ENCODE measurements around the gene MPST. TPM values are rescaled to one million over a fixed set of nuclear protein-coding genes. Genes with fewer than 3 reads are reported as not detected.

MPST gene
- polyA plus RNA-seq, 1 donor, result 134 TPM

- Histone ChIP-seq H3K36me3 (ENCODE audit: control insufficient read depth, insufficient read depth, low read length) (no peaks in the 10 kb centered on the region), H3K27me3 (ENCODE audit: control insufficient read depth, insufficient read depth, low read length) (no peaks in the 10 kb centered on the region), H3K9me3 (ENCODE audit: control insufficient read depth, low read depth, low read length) (no peaks in the 10 kb centered on the region), H3K27ac (ENCODE audit: low read length) (peak overlapping the region; percentile 97), H3K4me3 (ENCODE audit: low read length) (no peak overlapping the region), H3K4me1 (ENCODE audit: control insufficient read depth, insufficient read depth, low read length) (peaks cover 45% of the 10 kb centered on the region)
- peak in 1 of 2 donors; percentile 63 for DNase-seq
- no CpG with 5 or more reads among the region's 9 CpGs for WGBS (ENCODE audit: insufficient coverage, low lambda C conversion rate)
Measured at GRCh38 chr22:37044634-37045625, 25.4 kb downstream of the MPST start.

GRCh38 chr22:37045958-37046357, 26.4 kb downstream of the MPST start:
- 78% methylated on average over 1 of the region's 4 CpGs for WGBS (ENCODE audit: insufficient coverage, low lambda C conversion rate)
- DNase-seq, result no peak

GRCh38 chr22:37046589-37046988, 27.0 kb downstream of the MPST start:
- Histone ChIP-seq H3K27me3 (ENCODE audit: control insufficient read depth, insufficient read depth, low read length) (no peaks in the 10 kb centered on the region), H3K36me3 (ENCODE audit: control insufficient read depth, insufficient read depth, low read length) (no peaks in the 10 kb centered on the region), H3K27ac (ENCODE audit: low read length) (no peak overlapping the region), H3K4me1 (ENCODE audit: control insufficient read depth, insufficient read depth, low read length) (peaks cover 34% of the 10 kb centered on the region), H3K9me3 (ENCODE audit: control insufficient read depth, low read depth, low read length) (no peaks in the 10 kb centered on the region), H3K4me3 (ENCODE audit: low read length) (no peak overlapping the region)
- no CpG with 5 or more reads among the region's 6 CpGs for WGBS (ENCODE audit: insufficient coverage, low lambda C conversion rate)
- no peak for DNase-seq

More at GRCh38 chr22:37045958-37046357, 26.4 kb downstream of the MPST start:
- Histone ChIP-seq H3K36me3 (ENCODE audit: control insufficient read depth, insufficient read depth, low read length) (no peaks in the 10 kb centered on the region), H3K4me3 (ENCODE audit: low read length) (no peak overlapping the region), H3K4me1 (ENCODE audit: control insufficient read depth, insufficient read depth, low read length) (peaks cover 38% of the 10 kb centered on the region), H3K27me3 (ENCODE audit: control insufficient read depth, insufficient read depth, low read length) (no peaks in the 10 kb centered on the region), H3K27ac (ENCODE audit: low read length) (no peak overlapping the region), H3K9me3 (ENCODE audit: control insufficient read depth, low read depth, low read length) (no peaks in the 10 kb centered on the region)

- no peak overlapping the region for H3K27ac ChIP-seq (ENCODE audit: low read length)
- WGBS (ENCODE audit: insufficient coverage, low lambda C conversion rate), result no CpG with 5 or more reads among the region's 7 CpGs
- H3K4me1 ChIP-seq (ENCODE audit: control insufficient read depth, insufficient read depth, low read length), result peaks cover 34% of the 10 kb centered on the region
- no peak for DNase-seq
- no peaks in the 10 kb centered on the region for H3K9me3 ChIP-seq (ENCODE audit: control insufficient read depth, low read depth, low read length)
- H3K4me3 ChIP-seq (ENCODE audit: low read length), result no peak overlapping the region
- no peaks in the 10 kb centered on the region for H3K36me3 ChIP-seq (ENCODE audit: control insufficient read depth, insufficient read depth, low read length)
- H3K27me3 ChIP-seq (ENCODE audit: control insufficient read depth, insufficient read depth, low read length), result no peaks in the 10 kb centered on the region
Measured at GRCh38 chr22:37047006-37047405, 27.5 kb downstream of the MPST start.

DNA sequence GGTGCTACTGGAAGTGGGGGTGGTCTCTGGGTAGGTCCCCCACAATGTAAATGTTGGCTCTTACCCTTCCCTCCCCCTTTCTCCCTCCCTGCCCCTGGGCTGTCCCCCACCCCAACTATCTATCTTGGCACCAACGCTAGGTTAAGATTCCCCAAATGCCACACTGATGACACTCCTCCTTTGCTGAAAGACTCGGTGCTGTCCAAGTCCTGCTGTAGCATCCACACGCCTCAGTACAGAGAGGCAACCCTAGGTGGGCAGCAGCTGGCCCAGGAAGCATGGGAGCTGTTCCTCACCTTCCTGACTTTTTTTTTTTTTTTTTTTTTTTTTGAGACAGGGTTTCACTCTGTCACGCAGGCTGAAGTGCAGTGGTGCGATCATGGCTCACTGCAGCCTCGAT, 28.6 kb downstream of the MPST start:
- no peaks in the 10 kb centered on the region for H3K36me3 ChIP-seq (ENCODE audit: control insufficient read depth, insufficient read depth, low read length)
- no peak for DNase-seq
- H3K27ac ChIP-seq (ENCODE audit: low read length), result no peak overlapping the region
- WGBS (ENCODE audit: insufficient coverage, low lambda C conversion rate), result no CpG with 5 or more reads among the region's 6 CpGs
- peaks cover 30% of the 10 kb centered on the region for H3K4me1 ChIP-seq (ENCODE audit: control insufficient read depth, insufficient read depth, low read length)
- H3K4me3 ChIP-seq (ENCODE audit: low read length), result no peak overlapping the region
- no peaks in the 10 kb centered on the region for H3K27me3 ChIP-seq (ENCODE audit: control insufficient read depth, insufficient read depth, low read length)
- no peaks in the 10 kb centered on the region for H3K9me3 ChIP-seq (ENCODE audit: control insufficient read depth, low read depth, low read length)

GRCh38 chr22:37049224-37049623, 29.7 kb downstream of the MPST start:
- no peaks in the 10 kb centered on the region for H3K9me3 ChIP-seq (ENCODE audit: control insufficient read depth, low read depth, low read length)
- no peaks in the 10 kb centered on the region for H3K36me3 ChIP-seq (ENCODE audit: control insufficient read depth, insufficient read depth, low read length)
- H3K27me3 ChIP-seq (ENCODE audit: control insufficient read depth, insufficient read depth, low read length), result no peaks in the 10 kb centered on the region
- H3K4me1 ChIP-seq (ENCODE audit: control insufficient read depth, insufficient read depth, low read length), result peaks cover 29% of the 10 kb centered on the region
- no peak overlapping the region for H3K27ac ChIP-seq (ENCODE audit: low read length)
- H3K4me3 ChIP-seq (ENCODE audit: low read length), result no peak overlapping the region
- WGBS (ENCODE audit: insufficient coverage, low lambda C conversion rate), result no CpG with 5 or more reads among the region's 2 CpGs
- DNase-seq, result no peak

- no CpG with 5 or more reads among the region's 6 CpGs for WGBS (ENCODE audit: insufficient coverage, low lambda C conversion rate)
- Histone ChIP-seq H3K27me3 (ENCODE audit: control insufficient read depth, insufficient read depth, low read length) (no peaks in the 10 kb centered on the region), H3K4me1 (ENCODE audit: control insufficient read depth, insufficient read depth, low read length) (peaks cover 21% of the 10 kb centered on the region), H3K9me3 (ENCODE audit: control insufficient read depth, low read depth, low read length) (no peaks in the 10 kb centered on the region), H3K36me3 (ENCODE audit: control insufficient read depth, insufficient read depth, low read length) (peaks cover 5% of the 10 kb centered on the region), H3K4me3 (ENCODE audit: low read length) (no peak overlapping the region), H3K27ac (ENCODE audit: low read length) (no peak overlapping the region)
- DNase-seq, result no peak
Measured at GRCh38 chr22:37050913-37051312, 31.4 kb downstream of the MPST start.

DNA sequence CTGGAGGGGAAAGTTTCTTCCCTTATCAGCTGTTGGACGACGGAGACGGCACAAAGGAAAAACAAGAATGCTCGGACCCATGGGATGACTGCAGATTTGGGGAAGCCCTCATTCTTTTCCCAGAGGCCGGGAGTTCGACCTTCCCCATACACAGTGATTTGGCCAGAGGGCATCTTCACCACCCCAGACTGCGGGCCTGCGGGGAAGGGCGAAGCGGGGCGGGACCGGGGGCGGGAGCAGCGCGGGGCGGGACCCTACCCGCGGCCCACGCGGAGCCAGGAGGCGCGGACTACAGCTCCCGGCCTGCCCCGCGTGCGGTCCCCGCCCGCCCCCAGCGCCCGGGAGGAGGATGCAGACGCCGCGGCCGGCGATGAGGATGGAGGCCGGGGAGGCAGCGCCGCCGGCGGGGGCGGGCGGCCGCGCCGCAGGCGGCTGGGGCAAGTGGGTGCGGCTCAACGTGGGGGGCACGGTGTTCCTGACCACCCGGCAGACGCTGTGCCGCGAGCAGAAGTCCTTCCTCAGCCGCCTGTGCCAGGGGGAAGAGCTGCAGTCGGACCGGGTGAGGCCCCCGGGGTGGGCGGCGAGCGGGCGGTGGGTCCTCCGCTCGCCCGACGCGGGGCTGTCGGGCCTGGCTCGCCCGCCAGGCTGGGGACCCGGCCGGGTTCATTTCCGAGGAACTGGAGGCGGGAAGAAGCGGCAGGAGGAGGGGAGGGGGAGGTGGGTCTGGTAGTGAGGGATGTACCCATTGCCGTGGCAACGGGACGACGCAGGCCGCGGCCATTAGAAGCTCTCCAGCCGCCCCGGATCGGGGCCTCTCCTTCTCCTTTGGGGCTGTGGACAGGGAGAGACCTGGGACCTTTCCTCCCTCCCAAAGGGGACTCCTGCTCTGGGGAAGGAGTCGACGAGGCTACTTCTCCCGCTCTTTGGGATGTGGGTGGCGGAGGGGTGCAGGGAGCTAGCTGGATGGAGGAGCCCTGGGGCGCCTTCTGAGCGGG, 32.1 kb downstream of the MPST start, which contains the start of gene KCTD17:
KCTD17 (plus strand) TSS at position 352 of the 995 bp plus-strand sequence; CDS start at position 371, 19 bp downstream.
- Histone ChIP-seq H3K27ac (ENCODE audit: low read length) (no peak within 1 kb of the TSS), H3K27me3 (ENCODE audit: control insufficient read depth, insufficient read depth, low read length) (no peaks in the 10 kb centered on the region), H3K9me3 (ENCODE audit: control insufficient read depth, low read depth, low read length) (no peaks in the 10 kb centered on the region), H3K4me3 (ENCODE audit: low read length) (peak within 1 kb of the TSS; percentile 38), H3K36me3 (ENCODE audit: control insufficient read depth, insufficient read depth, low read length) (peaks cover 11% of the 10 kb centered on the region), H3K4me1 (ENCODE audit: control insufficient read depth, insufficient read depth, low read length) (peaks cover 21% of the 10 kb centered on the region)
- WGBS (ENCODE audit: insufficient coverage, low lambda C conversion rate), result no CpG with 5 or more reads among the region's 89 CpGs
- peak in 1 of 2 donors; percentile 66 for DNase-seq

GRCh38 chr22:37052386-37053309, 33.1 kb downstream of the MPST start:
- no CpG with 5 or more reads among the region's 25 CpGs for WGBS (ENCODE audit: insufficient coverage, low lambda C conversion rate)
- Histone ChIP-seq H3K27ac (ENCODE audit: low read length) (no peak overlapping the region), H3K9me3 (ENCODE audit: control insufficient read depth, low read depth, low read length) (no peaks in the 10 kb centered on the region), H3K4me3 (ENCODE audit: low read length) (peak overlapping the region; percentile 38), H3K27me3 (ENCODE audit: control insufficient read depth, insufficient read depth, low read length) (no peaks in the 10 kb centered on the region), H3K4me1 (ENCODE audit: control insufficient read depth, insufficient read depth, low read length) (peaks cover 21% of the 10 kb centered on the region), H3K36me3 (ENCODE audit: control insufficient read depth, insufficient read depth, low read length) (peaks cover 20% of the 10 kb centered on the region)
- DNase-seq, result no peak
